A549 (cell line): Measurements from ENCODE around the gene STRIP2. TPM values are rescaled to one million over a fixed set of nuclear protein-coding genes. Genes with fewer than 3 reads are reported as not detected.

ENCODE experiments used
- ATAC-seq, 2 experiments: fragments of 200-7000 bp in 1 of 2; fragments of >200 bp in 1 of 2; cut with Nextera tagmentation in 1 of 2; cut with Tn5 transposase in 1 of 2; 3 replicates each; pipeline versions ENCODE4 v1.8.0 to v1.9.1; 2018 to 2020; ENCODE audit warnings: mild to moderate bottlenecking in 1 of 2, moderate library complexity in 1 of 2
- CTCF ChIA-PET: fragments of 300-600 bp; sonication (Branson Sonifier 250); formaldehyde crosslinking; extraction: SDS; loops from one replicate; lab custom pipeline; 2021; ENCODE audit warnings: antibody characterized with exemption, inconsistent platforms; lab: Yijun Ruan, JAX
- POLR2A ChIA-PET: fragments of 350-600 bp; formaldehyde crosslinking; extraction: SDS; loops from one replicate; lab custom pipeline; 2021; ENCODE audit warnings: antibody characterized with exemption, inconsistent platforms; lab: Yijun Ruan, JAX
- DNase-seq, 2 experiments: peaks; one replicate each; pipeline versions ENCODE4 v3.0.0 to v3.0.0-alpha.2; 2011 to 2016; ENCODE audit warnings: low read depth in 1 of 2, low spot score in 1 of 2
- FAIRE-seq: peaks from 2 replicates; lab custom pipeline; 2011; peaks lifted over from hg19 to GRCh38; lab: Jason Lieb, UNC
- H3K27ac ChIP-seq, 2 experiments: fragments of >200 bp; sonication (Bioruptor Twin); formaldehyde crosslinking; 3 replicates each; pipeline ENCODE4 v1.5.1; 2016 to 2017
- H3K4me1 ChIP-seq: fragments of >200 bp; sonication (Bioruptor Twin); formaldehyde crosslinking; 3 replicates; pipeline ENCODE4 v1.6.1; 2016
- H3K4me2 ChIP-seq: fragments of >200 bp; sonication (Bioruptor Twin); formaldehyde crosslinking; 3 replicates; pipeline ENCODE4 v1.6.1; 2016
- H3K4me3 ChIP-seq: fragments of >200 bp; sonication (Bioruptor Twin); formaldehyde crosslinking; 3 replicates; pipeline ENCODE4 v1.5.1; 2016
- H3K9me3 ChIP-seq: fragments of >200 bp; sonication (Bioruptor Twin); formaldehyde crosslinking; 3 replicates; pipeline ENCODE4 v1.6.1; 2016
- ATOH8 ChIP-seq: fragments of 250-450 bp; sonication (Bioruptor Pico); IDR thresholded peaks from 2 replicates; pipeline ENCODE4 v1.5.0; 2020; ENCODE audit warnings: low read depth, mild to moderate bottlenecking, moderate library complexity
- BCL3 ChIP-seq: fragments of >200 bp; sonication (Bioruptor Twin); formaldehyde crosslinking; IDR thresholded peaks from 3 replicates; pipeline ENCODE4 v1.6.1; 2016
- CBX2 ChIP-seq: fragments of 200-600 bp; sonication (generic); IDR thresholded peaks from 2 replicates; pipeline ENCODE4 v1.6.1; 2016; ENCODE audit warnings: low read depth, mild to moderate bottlenecking, borderline replicate concordance
- EHF ChIP-seq: fragments of 250-450 bp; sonication (Bioruptor Pico); IDR thresholded peaks from 2 replicates; pipeline ENCODE4 v1.5.0; 2020; ENCODE audit warnings: mild to moderate bottlenecking
- EHMT2 ChIP-seq: fragments of 200-600 bp; sonication (generic); IDR thresholded peaks from 2 replicates; pipeline ENCODE4 v1.6.1; 2016; ENCODE audit warnings: antibody characterized with exemption, low read depth, mild to moderate bottlenecking, moderate library complexity
- ELK1 ChIP-seq: fragments of 150-350 bp; IDR thresholded peaks from 2 replicates; pipeline ENCODE4 v1.6.1; 2014; ENCODE audit warnings: low read depth, mild to moderate bottlenecking, low read length
- ESRRA ChIP-seq: fragments of 150-350 bp; IDR thresholded peaks from 2 replicates; pipeline ENCODE4 v1.6.1; 2014; ENCODE audit warnings: mild to moderate bottlenecking, low read length, borderline replicate concordance
- FOSB ChIP-seq: fragments of 250-450 bp; sonication (Bioruptor Pico); IDR thresholded peaks from 2 replicates; pipeline ENCODE4 v1.5.0; 2020; ENCODE audit warnings: mild to moderate bottlenecking, moderate library complexity
- FOSL2 ChIP-seq, 2 experiments: fragments of 450-650 bp in 1 of 2; fragments of >200 bp in 1 of 2; sonication (Bioruptor Twin) in 1 of 2; formaldehyde crosslinking; IDR thresholded peaks; 2 replicates each; pipeline versions ENCODE4 v1.5.0 to v1.6.1; 2016 to 2020; ENCODE audit warnings: mild to moderate bottlenecking in 1 of 2, moderate library complexity in 1 of 2
- HDAC2 ChIP-seq: fragments of 200-600 bp; sonication (generic); IDR thresholded peaks from 2 replicates; pipeline ENCODE4 v1.6.1; 2016
- HMGXB4 ChIP-seq: fragments of 250-450 bp; sonication (Bioruptor Pico); IDR thresholded peaks from 2 replicates; pipeline ENCODE4 v1.5.0; 2021; ENCODE audit warnings: mild to moderate bottlenecking, moderate library complexity, borderline replicate concordance
- HOXA7 ChIP-seq: fragments of 250-450 bp; sonication (Bioruptor Pico); IDR thresholded peaks from 2 replicates; pipeline ENCODE4 v1.5.0; 2020; ENCODE audit warnings: mild to moderate bottlenecking, moderate library complexity
- HOXB13 ChIP-seq: fragments of 250-450 bp; sonication (Bioruptor Pico); IDR thresholded peaks from 2 replicates; pipeline ENCODE4 v1.5.0; 2020; ENCODE audit warnings: low read depth, mild to moderate bottlenecking, moderate library complexity
- JUNB ChIP-seq: fragments of >200 bp; sonication (Bioruptor Twin); formaldehyde crosslinking; IDR thresholded peaks from 2 replicates; pipeline ENCODE4 v1.6.1; 2016
- MAZ ChIP-seq: fragments of 150-350 bp; IDR thresholded peaks from 2 replicates; pipeline ENCODE4 v1.6.1; 2014; ENCODE audit warnings: antibody characterized with exemption, low read depth, low read length, borderline replicate concordance
- PHF8 ChIP-seq: fragments of 200-600 bp; sonication (generic); IDR thresholded peaks from 2 replicates; pipeline ENCODE4 v1.6.1; 2016; ENCODE audit warnings: low read depth, mild to moderate bottlenecking, antibody characterized with exemption, moderate library complexity, borderline replicate concordance
- RAD21 ChIP-seq, 2 experiments: fragments of >200 bp in 1 of 2; sonication (Bioruptor Twin) in 1 of 2; formaldehyde crosslinking in 1 of 2; IDR thresholded peaks in 1 of 2; conservative IDR thresholded peaks in 1 of 2; 2 replicates in 1 of 2; 3 replicates in 1 of 2; pipeline ENCODE4 v1.6.1; 2012 to 2018; ENCODE audit warnings: inconsistent platforms in 1 of 2
- SREBF2 ChIP-seq: fragments of 450-650 bp; IDR thresholded peaks from 2 replicates; pipeline ENCODE4 v1.6.1; 2014; ENCODE audit warnings: mild to moderate bottlenecking, moderate library complexity
- USF2 ChIP-seq: fragments of 450-650 bp; IDR thresholded peaks from 2 replicates; pipeline ENCODE4 v1.6.1; 2014; ENCODE audit warnings: antibody characterized with exemption
- ZC3H11A ChIP-seq: fragments of 450-650 bp; IDR thresholded peaks from 2 replicates; pipeline ENCODE4 v1.6.1; 2014; ENCODE audit warnings: antibody characterized with exemption, mild to moderate bottlenecking
- WGBS: methylation state at CpG from one replicate; pipeline ENCODE4 v1.1.6; 2017; ENCODE audit errors: missing lambda C conversion rate; 5-methylcytosine and 5-hydroxymethylcytosine counted together
- polyA plus RNA-seq, 4 experiments: library from polyadenylated mRNA; depleted of rRNA in 3 of 4; stranded (reverse); fragments of >200 nt; fragmentation: RNase III in 1 of 4; extraction: RNeasy Plus Mini Kit Qiagen cat#74134 plus additional on column Dnase treatment in 1 of 4; gene quantifications; 2 replicates in 3 of 4; 3 replicates in 1 of 4; pipeline ENCODE4 v1.2.3, GENCODE V29; 2011 to 2017

Gene STRIP2
- polyA plus RNA-seq, 2 of the 4 experiments (the other 2 are of a cell fraction), result 4.9 to 7.2 TPM

- Histone ChIP-seq H3K4me3 (no peak overlapping the region), H3K9me3 (no peaks in the 10 kb centered on the region), H3K27ac (no peak overlapping the region; a peak in 1 of 6 replicates), H3K4me2 (no peak overlapping the region), H3K4me1 (peaks cover 16% of the 10 kb centered on the region)
- no peak for ATAC-seq
- ChIA-PET POLR2A (no interaction called here), CTCF (interaction anchor here (0.6 kb wide), 1 partner anchor 56 kb away, joined by 3 read pairs; no protein-coding TSS in a partner anchor)
- WGBS, result 93% methylated on average over 4 of the region's 4 CpGs
- no peak for FAIRE-seq
- DNase-seq, result no peak
- no peak for TF ChIP-seq SREBF2
- TF ChIP-seq ZC3H11A, result no peak
- no peak for TF ChIP-seq HDAC2
- no peak for TF ChIP-seq ATOH8 (CRISPR knock-in tag)
- no peak for TF ChIP-seq EHF (CRISPR knock-in tag)
- no peak for TF ChIP-seq CBX2
- TF ChIP-seq HMGXB4 (CRISPR knock-in tag), result no peak
Observed at GRCh38 chr7:129529643-129530042, 95.4 kb downstream of the STRIP2 start.

GRCh38 chr7:129530795-129531391 lies 96.7 kb downstream of the STRIP2 start:
- Histone ChIP-seq H3K27ac (peak overlapping the region; percentile 1 to 39; a peak in 4 of 6 replicates), H3K4me2 (peak overlapping the region; percentile 63), H3K9me3 (no peaks in the 10 kb centered on the region), H3K4me3 (no peak overlapping the region), H3K4me1 (peaks cover 16% of the 10 kb centered on the region)
- ChIA-PET CTCF (no interaction called here), POLR2A (no interaction called here)
- FAIRE-seq, result no peak
- peak; percentile 36 to 62 for DNase-seq
- TF ChIP-seq JUNB (peak; percentile 43), FOSL2 (IDR thresholded peaks at IDR 0.05) (no peak; the same call in 1 of the 2 replicates), FOSL2 (CRISPR knock-in tag; IDR thresholded peaks at IDR 0.05) (peak; percentile 86), FOSB (no peak)
- peak; percentile 82 to 89 for ATAC-seq
- WGBS, result 36% methylated on average over 5 of the region's 5 CpGs

- DNase-seq (no peak), FAIRE-seq (no peak), ATAC-seq (no peak)
- Histone ChIP-seq H3K4me3 (no peak overlapping the region), H3K9me3 (no peaks in the 10 kb centered on the region), H3K27ac (peak overlapping the region in 1 of 2 experiments; percentile 39; a peak in 2 of 6 replicates), H3K4me2 (peak overlapping the region; percentile 63; the same call in 1 of the 3 replicates), H3K4me1 (peaks cover 16% of the 10 kb centered on the region)
- TF ChIP-seq RAD21 (conservative IDR thresholded peaks at IDR 0.05 in 1 of 2, IDR thresholded peaks at IDR 0.05 in 1 of 2) (no peak), EHMT2 (no peak), HOXA7 (no peak)
- ChIA-PET POLR2A (no interaction called here), CTCF (no interaction called here)
- WGBS, result 86% methylated on average over 11 of the region's 11 CpGs
Observed at GRCh38 chr7:129531721-129532120, 97.5 kb downstream of the STRIP2 start.

- no peak for DNase-seq
- ATAC-seq, result no peak
- CTCF ChIA-PET, result interaction anchor here (0.6 kb wide), 1 partner anchor 12 kb away, joined by 3 read pairs; no protein-coding TSS in a partner anchor
- FAIRE-seq, result no peak
- POLR2A ChIA-PET, result no interaction called here
- H3K4me3 ChIP-seq, result no peak overlapping the region
- no peaks in the 10 kb centered on the region for H3K9me3 ChIP-seq
- H3K4me2 ChIP-seq, result no peak overlapping the region
- H3K4me1 ChIP-seq, result peaks cover 16% of the 10 kb centered on the region
- 88% methylated on average over 15 of the region's 19 CpGs for WGBS
- H3K27ac ChIP-seq, result no peak overlapping the region
- TF ChIP-seq FOSB, result no peak
- TF ChIP-seq ESRRA, result no peak
- no peak for TF ChIP-seq EHMT2
- TF ChIP-seq PHF8, result no peak
- TF ChIP-seq HOXB13 (CRISPR knock-in tag), result no peak
- no peak for TF ChIP-seq MAZ
- no peak for TF ChIP-seq BCL3
- TF ChIP-seq RAD21 (conservative IDR thresholded peaks at IDR 0.05 in 1 of 2, IDR thresholded peaks at IDR 0.05 in 1 of 2), result no peak
- TF ChIP-seq ELK1, result no peak
- no peak for TF ChIP-seq USF2
Observed at GRCh38 chr7:129532375-129532774, 98.1 kb downstream of the STRIP2 start.
